Astrocyte of the cerebellum (primary cell): ENCODE measurements around the gene TLR8.

Experiments used
- DNase-seq: peaks from one replicate; pipeline ENCODE4 v3.0.0-alpha.2; 2011; ENCODE audit warnings: low read depth
- H3K4me3 ChIP-seq: 2 replicates; pipeline ENCODE4 v1.5.1; 2011; ENCODE audit warnings: mild to moderate bottlenecking, low read depth, low read length, moderate library complexity
- in situ Hi-C: cut with HindIII; loops from 2 replicates; pipeline ENCODE4 v1.10.0; 2017; ENCODE audit warnings: low sequenced_read_pairs
- TF ChIP-seq, protein P1 (sequence below): IDR thresholded peaks from 2 replicates; pipeline ENCODE4 v1.5.1; 2012; ENCODE audit warnings: low read length, low read depth, moderate library complexity, mild to moderate bottlenecking; ENCODE audit errors: missing control alignments

Gene TLR8

DNA sequence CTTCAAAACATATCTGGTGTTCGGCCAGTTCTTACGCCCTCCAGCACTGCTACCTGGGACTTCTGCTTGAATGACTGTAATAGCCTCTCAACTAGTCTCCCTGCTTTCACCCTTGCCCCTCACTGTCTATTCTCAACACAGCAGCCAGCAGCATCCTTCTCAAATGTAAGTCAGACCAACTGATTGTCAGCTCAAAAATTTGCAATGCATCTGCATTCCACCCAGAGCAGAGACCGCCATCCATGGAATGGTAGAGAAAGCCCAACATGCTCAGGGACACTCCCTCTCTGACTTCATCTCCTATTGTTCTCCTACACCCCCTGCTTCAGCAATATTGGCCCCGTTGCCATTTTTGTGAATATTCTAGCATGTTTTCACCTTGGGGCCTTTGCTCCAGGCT, 33.7 kb upstream of the TLR8 start:
- no peak for DNase-seq
- H3K4me3 ChIP-seq, result no peak overlapping the region
- in situ Hi-C loops, result no loop called here
- TF ChIP-seq, protein P1, sequence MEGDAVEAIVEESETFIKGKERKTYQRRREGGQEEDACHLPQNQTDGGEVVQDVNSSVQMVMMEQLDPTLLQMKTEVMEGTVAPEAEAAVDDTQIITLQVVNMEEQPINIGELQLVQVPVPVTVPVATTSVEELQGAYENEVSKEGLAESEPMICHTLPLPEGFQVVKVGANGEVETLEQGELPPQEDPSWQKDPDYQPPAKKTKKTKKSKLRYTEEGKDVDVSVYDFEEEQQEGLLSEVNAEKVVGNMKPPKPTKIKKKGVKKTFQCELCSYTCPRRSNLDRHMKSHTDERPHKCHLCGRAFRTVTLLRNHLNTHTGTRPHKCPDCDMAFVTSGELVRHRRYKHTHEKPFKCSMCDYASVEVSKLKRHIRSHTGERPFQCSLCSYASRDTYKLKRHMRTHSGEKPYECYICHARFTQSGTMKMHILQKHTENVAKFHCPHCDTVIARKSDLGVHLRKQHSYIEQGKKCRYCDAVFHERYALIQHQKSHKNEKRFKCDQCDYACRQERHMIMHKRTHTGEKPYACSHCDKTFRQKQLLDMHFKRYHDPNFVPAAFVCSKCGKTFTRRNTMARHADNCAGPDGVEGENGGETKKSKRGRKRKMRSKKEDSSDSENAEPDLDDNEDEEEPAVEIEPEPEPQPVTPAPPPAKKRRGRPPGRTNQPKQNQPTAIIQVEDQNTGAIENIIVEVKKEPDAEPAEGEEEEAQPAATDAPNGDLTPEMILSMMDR, result no peak

DNA sequence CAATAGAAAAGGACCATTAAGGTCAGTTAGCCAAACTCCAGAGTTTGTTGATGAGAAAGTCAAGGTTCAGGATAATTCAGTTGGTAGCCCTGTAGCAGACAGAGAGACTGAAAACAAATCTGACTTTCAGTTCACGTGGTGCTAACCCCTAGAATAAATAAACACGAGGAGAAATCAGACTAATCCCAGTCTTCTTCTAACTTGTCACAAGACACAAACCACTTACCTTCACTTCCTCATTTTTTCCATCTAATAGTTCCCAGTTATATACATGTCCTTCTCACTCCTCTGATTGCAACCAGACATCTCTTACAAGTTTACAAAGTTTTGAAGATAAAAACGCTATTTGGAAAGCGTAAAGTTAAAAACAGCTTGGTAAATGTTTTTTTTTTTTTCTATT, 31.8 kb upstream of the TLR8 start:
- H3K4me3 ChIP-seq, result no peak overlapping the region
- in situ Hi-C loops, result no loop called here
- TF ChIP-seq, protein P1, result no peak
- DNase-seq, result no peak

DNA sequence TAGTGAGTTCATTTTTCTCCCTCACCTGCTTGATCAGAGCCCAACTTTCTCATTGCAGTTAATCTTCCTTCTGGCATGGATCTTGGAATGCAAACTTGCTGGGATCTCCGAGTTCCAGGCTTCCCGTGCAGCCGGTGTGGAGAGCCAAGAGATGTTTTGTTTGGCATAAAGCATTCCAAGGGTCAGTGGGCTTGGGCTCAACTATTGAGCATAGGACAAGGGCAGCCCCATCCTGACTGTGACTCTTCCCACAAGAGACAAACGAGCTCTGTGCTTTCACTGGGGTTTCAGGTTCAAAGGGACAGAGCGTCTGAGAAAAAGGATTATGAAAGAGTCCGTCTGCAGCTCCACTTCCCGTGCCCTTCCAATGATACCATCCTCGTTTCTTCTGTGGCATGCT, 29.0 kb upstream of the TLR8 start:
- no peak overlapping the region for H3K4me3 ChIP-seq
- in situ Hi-C loops, result no loop called here
- no peak for DNase-seq
- TF ChIP-seq, protein P1, result no peak

DNA sequence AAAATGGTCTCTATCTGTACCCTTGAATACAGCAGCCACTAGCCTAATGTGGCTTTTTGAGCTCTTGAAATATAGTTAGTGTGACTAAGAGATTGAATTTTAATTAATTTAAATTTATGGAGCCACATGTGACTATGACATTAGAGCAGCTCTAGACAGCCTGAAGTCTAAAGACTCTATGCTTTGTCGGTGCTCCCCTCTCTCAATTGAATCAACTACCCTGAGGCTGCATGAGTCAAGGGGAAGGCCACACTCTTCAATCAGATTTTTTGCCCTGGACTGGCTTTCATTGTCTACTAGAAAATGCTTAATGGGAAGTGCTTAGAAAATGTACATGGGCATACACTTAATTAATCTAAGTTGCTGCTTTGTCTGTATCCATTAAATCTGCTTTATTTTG, 27.9 kb upstream of the TLR8 start:
- no peak overlapping the region for H3K4me3 ChIP-seq
- TF ChIP-seq, protein P1, result no peak
- in situ Hi-C loops, result no loop called here
- DNase-seq, result no peak

DNA sequence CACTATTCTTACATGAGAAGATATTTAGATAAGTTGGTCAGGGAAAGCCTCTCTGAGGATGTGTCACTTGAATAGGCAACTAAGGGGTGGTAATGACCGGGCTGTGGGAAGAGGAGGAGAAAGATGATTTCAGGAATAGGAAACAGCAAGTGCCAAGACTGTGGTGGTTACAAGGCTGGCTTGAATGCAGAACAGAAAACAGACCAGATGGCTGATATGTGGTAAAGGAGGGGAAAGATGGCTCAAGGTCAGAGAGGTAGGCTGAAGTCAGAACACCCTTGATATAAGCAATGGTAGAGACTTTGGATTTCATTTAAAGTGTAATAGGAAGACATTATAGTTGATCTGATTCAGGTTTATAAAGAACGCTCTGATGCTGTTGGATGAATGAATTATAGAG, 24.5 kb upstream of the TLR8 start:
- TF ChIP-seq, protein P1, result no peak
- no peak for DNase-seq
- in situ Hi-C loops, result no loop called here
- H3K4me3 ChIP-seq, result no peak overlapping the region

DNA sequence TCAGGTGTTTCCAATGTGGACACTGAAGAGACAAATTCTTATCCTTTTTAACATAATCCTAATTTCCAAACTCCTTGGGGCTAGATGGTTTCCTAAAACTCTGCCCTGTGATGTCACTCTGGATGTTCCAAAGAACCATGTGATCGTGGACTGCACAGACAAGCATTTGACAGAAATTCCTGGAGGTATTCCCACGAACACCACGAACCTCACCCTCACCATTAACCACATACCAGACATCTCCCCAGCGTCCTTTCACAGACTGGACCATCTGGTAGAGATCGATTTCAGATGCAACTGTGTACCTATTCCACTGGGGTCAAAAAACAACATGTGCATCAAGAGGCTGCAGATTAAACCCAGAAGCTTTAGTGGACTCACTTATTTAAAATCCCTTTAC, 20.9 kb upstream of the TLR8 start:
- no peak overlapping the region for H3K4me3 ChIP-seq
- DNase-seq, result no peak
- TF ChIP-seq, protein P1, result no peak
- in situ Hi-C loops, result no loop called here

DNA sequence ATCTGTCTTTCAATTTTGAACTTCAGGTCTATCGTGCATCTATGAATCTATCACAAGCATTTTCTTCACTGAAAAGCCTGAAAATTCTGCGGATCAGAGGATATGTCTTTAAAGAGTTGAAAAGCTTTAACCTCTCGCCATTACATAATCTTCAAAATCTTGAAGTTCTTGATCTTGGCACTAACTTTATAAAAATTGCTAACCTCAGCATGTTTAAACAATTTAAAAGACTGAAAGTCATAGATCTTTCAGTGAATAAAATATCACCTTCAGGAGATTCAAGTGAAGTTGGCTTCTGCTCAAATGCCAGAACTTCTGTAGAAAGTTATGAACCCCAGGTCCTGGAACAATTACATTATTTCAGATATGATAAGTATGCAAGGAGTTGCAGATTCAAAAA, 19.9 kb upstream of the TLR8 start:
- in situ Hi-C loops, result no loop called here

More for the DNA sequence above, 19.9 kb upstream of the TLR8 start:
- H3K4me3 ChIP-seq, result no peak overlapping the region
- TF ChIP-seq, protein P1, result no peak
- no peak for DNase-seq
